Measurements from ENCODE around the gene MED22. TPM values are rescaled to one million over a fixed set of nuclear protein-coding genes. Genes with fewer than 3 reads are reported as not detected.

Gene MED22
- total RNA-seq, 1 donor from 2014 or later: 31.7 TPM

GRCh38 chr9:133386338-133386737, 38.4 kb upstream of the MED22 start:
- H3K9me3 Mint-ChIP-seq: peaks cover 4% of the 10 kb centered on the region
- H3K4me1 Mint-ChIP-seq: peaks cover 2% of the 10 kb centered on the region
- no peak overlapping the region for H3K27ac Mint-ChIP-seq
- no peak overlapping the region for H3K4me2 ChIP-seq
- H3K27me3 Mint-ChIP-seq (ENCODE audit: insufficient read depth, low read depth): peaks cover 2% of the 10 kb centered on the region
- no peak overlapping the region for H3K4me3 Mint-ChIP-seq
- no peak overlapping the region for H3K4me3 ChIP-seq
- H2AFZ ChIP-seq (replicated peaks): no peak overlapping the region
- no peak overlapping the region for H3K27ac ChIP-seq
- no peaks in the 10 kb centered on the region for H3K79me2 ChIP-seq (ENCODE audit: low read depth)
- H3K9me3 ChIP-seq (ENCODE audit: low read depth): no peaks in the 10 kb centered on the region
- peaks cover 2% of the 10 kb centered on the region for H3K36me3 Mint-ChIP-seq
- no peak for DNase-seq (ENCODE audit: low spot score)
- no peak overlapping the region for H3K9ac ChIP-seq
- no peaks in the 10 kb centered on the region for H3F3A ChIP-seq (ENCODE audit: low read depth)
- no peaks in the 10 kb centered on the region for H3K27me3 ChIP-seq
- no peaks in the 10 kb centered on the region for H3K36me3 ChIP-seq
- no peaks in the 10 kb centered on the region for H3K4me1 ChIP-seq
- H4K20me1 ChIP-seq (ENCODE audit: low read depth): no peaks in the 10 kb centered on the region
- TF ChIP-seq CTCF (IDR thresholded peaks at IDR 0.05) (no peak), EZH2 (IDR thresholded peaks at IDR 0.05) (no peak)

GRCh38 chr9:133385452-133385851, 37.5 kb upstream of the MED22 start:
- H3K4me1 ChIP-seq: no peaks in the 10 kb centered on the region
- Mint-ChIP-seq H3K4me1 (peaks cover 2% of the 10 kb centered on the region), H3K36me3 (peaks cover 2% of the 10 kb centered on the region), H3K27ac (no peak overlapping the region), H3K27me3 (ENCODE audit: insufficient read depth, low read depth) (peaks cover 2% of the 10 kb centered on the region), H3K9me3 (peaks cover 4% of the 10 kb centered on the region), H3K4me3 (no peak overlapping the region)
- no peaks in the 10 kb centered on the region for H3K79me2 ChIP-seq (ENCODE audit: low read depth)
- H4K20me1 ChIP-seq (ENCODE audit: low read depth): no peaks in the 10 kb centered on the region
- no peak overlapping the region for H3K9ac ChIP-seq
- no peak overlapping the region for H3K4me2 ChIP-seq
- no peak overlapping the region for H3K4me3 ChIP-seq
- H3K36me3 ChIP-seq: no peaks in the 10 kb centered on the region
- no peaks in the 10 kb centered on the region for H3F3A ChIP-seq (ENCODE audit: low read depth)
- H3K27ac ChIP-seq: no peak overlapping the region
- H3K27me3 ChIP-seq: no peaks in the 10 kb centered on the region
- no peak overlapping the region for H2AFZ ChIP-seq (replicated peaks)
- TF ChIP-seq EZH2 (IDR thresholded peaks at IDR 0.05): no peak
- no peak for DNase-seq (ENCODE audit: low spot score)
- H3K9me3 ChIP-seq (ENCODE audit: low read depth): no peaks in the 10 kb centered on the region

GRCh38 chr9:133384736-133385321, 36.9 kb upstream of the MED22 start:
- H3K27me3 ChIP-seq: no peaks in the 10 kb centered on the region
- no peaks in the 10 kb centered on the region for H3F3A ChIP-seq (ENCODE audit: low read depth)
- no peaks in the 10 kb centered on the region for H3K4me1 Mint-ChIP-seq
- H3K4me2 ChIP-seq: no peak overlapping the region
- H3K36me3 ChIP-seq: no peaks in the 10 kb centered on the region
- no peaks in the 10 kb centered on the region for H4K20me1 ChIP-seq (ENCODE audit: low read depth)
- H3K4me1 ChIP-seq: no peaks in the 10 kb centered on the region
- H3K36me3 Mint-ChIP-seq: peaks cover 2% of the 10 kb centered on the region
- no peak overlapping the region for H3K9ac ChIP-seq
- no peak for DNase-seq (ENCODE audit: low spot score)
- no peak overlapping the region for H3K27ac ChIP-seq
- TF ChIP-seq EZH2phosphoT487 (IDR thresholded peaks at IDR 0.05) (no peak), EZH2 (IDR thresholded peaks at IDR 0.05) (no peak), CTCF (IDR thresholded peaks at IDR 0.05) (no peak)
- no peak overlapping the region for H3K27ac Mint-ChIP-seq
- no peaks in the 10 kb centered on the region for H3K9me3 ChIP-seq (ENCODE audit: low read depth)
- H3K4me3 ChIP-seq: no peak overlapping the region
- no peaks in the 10 kb centered on the region for H3K9me3 Mint-ChIP-seq
- peaks cover 1% of the 10 kb centered on the region for H3K27me3 Mint-ChIP-seq (ENCODE audit: insufficient read depth, low read depth)
- H2AFZ ChIP-seq (replicated peaks): no peak overlapping the region
- no peak overlapping the region for H3K4me3 Mint-ChIP-seq
- no peaks in the 10 kb centered on the region for H3K79me2 ChIP-seq (ENCODE audit: low read depth)

- Histone ChIP-seq H3K4me1 (no peaks in the 10 kb centered on the region), H4K20me1 (ENCODE audit: low read depth) (no peaks in the 10 kb centered on the region), H3K27ac (no peak overlapping the region), H2AFZ (replicated peaks) (no peak overlapping the region), H3K4me2 (no peak overlapping the region), H3K36me3 (no peaks in the 10 kb centered on the region), H3K4me3 (no peak overlapping the region), H3K79me2 (ENCODE audit: low read depth) (no peaks in the 10 kb centered on the region), H3K27me3 (no peaks in the 10 kb centered on the region), H3K9me3 (ENCODE audit: low read depth) (no peaks in the 10 kb centered on the region), H3K9ac (no peak overlapping the region), H3F3A (ENCODE audit: low read depth) (no peaks in the 10 kb centered on the region)
- peaks cover 2% of the 10 kb centered on the region for H3K4me1 Mint-ChIP-seq
- H3K27me3 Mint-ChIP-seq (ENCODE audit: insufficient read depth, low read depth): peaks cover 2% of the 10 kb centered on the region
- TF ChIP-seq EZH2phosphoT487 (IDR thresholded peaks at IDR 0.05) (no peak), CTCF (IDR thresholded peaks at IDR 0.05) (no peak), EZH2 (IDR thresholded peaks at IDR 0.05) (no peak)
- no peak overlapping the region for H3K27ac Mint-ChIP-seq
- H3K9me3 Mint-ChIP-seq: no peaks in the 10 kb centered on the region
- no peak for DNase-seq (ENCODE audit: low spot score)
- H3K36me3 Mint-ChIP-seq: no peaks in the 10 kb centered on the region
- H3K4me3 Mint-ChIP-seq: no peak overlapping the region
These were observed 35.5 kb upstream of the MED22 start for GRCh38 chr9:133383438-133383837.

Measured in neural progenitor cell (in vitro differentiated cells).